Suprapubic skin (tissue), 4 donors: ENCODE data around the gene TBC1D19. TPM values are rescaled to one million over a fixed set of nuclear protein-coding genes. Genes with fewer than 3 reads are reported as not detected.

Experiments
- DNase-seq, 2 donors: peaks; one replicate each; pipeline ENCODE4 v3.0.0-alpha.2; 2019; ENCODE audit warnings: low spot score in 2 of 2
- H3K27ac ChIP-seq: fragments of 200-600 bp; sonication (generic); one replicate; pipeline ENCODE4 v1.5.1; 2019
- H3K27me3 ChIP-seq: fragments of 200-600 bp; sonication (generic); one replicate; pipeline ENCODE4 v1.5.1; 2019
- H3K36me3 ChIP-seq: fragments of 200-600 bp; sonication (generic); one replicate; pipeline ENCODE4 v1.5.1; 2019
- H3K4me1 ChIP-seq: fragments of 200-600 bp; sonication (generic); one replicate; pipeline ENCODE4 v1.5.1; 2019
- H3K4me3 ChIP-seq: fragments of 200-600 bp; sonication (generic); one replicate; pipeline ENCODE4 v1.5.1; 2019; ENCODE audit warnings: mild to moderate bottlenecking
- H3K9me3 ChIP-seq: fragments of 200-600 bp; sonication (generic); one replicate; pipeline ENCODE4 v1.5.1; 2019
- EP300 ChIP-seq: sonication (generic); formaldehyde crosslinking; IDR thresholded peaks from one replicate; pipeline ENCODE4 v1.6.1; 2017; ENCODE audit warnings: antibody characterized with exemption
- POLR2A ChIP-seq, 2 donors: fragments of 450-650 bp; IDR thresholded peaks; one replicate each; pipeline ENCODE4 v1.6.1; 2017; ENCODE audit warnings: antibody characterized with exemption in 2 of 2, mild to moderate bottlenecking in 2 of 2, moderate library complexity in 2 of 2
- POLR2AphosphoS5 ChIP-seq, 3 donors: sonication (generic); formaldehyde crosslinking; IDR thresholded peaks; one replicate each; pipeline ENCODE4 v1.6.1; 2017; ENCODE audit warnings: antibody characterized with exemption in 3 of 3
- WGBS: methylation state at CpG from one replicate; pipeline ENCODE4 v1.1.5; 2018; 5-methylcytosine and 5-hydroxymethylcytosine counted together
- total RNA-seq, 4 donors: library from RNA; depleted of rRNA; stranded (reverse); fragments of >200 nt; gene quantifications; one replicate each; pipeline ENCODE4 v1.1.0, GENCODE V29; 2016
- TF ChIP-seq, protein P1 (sequence below), 2 donors: fragments of 200-600 bp in 1 of 2; fragments of 450-650 bp in 1 of 2; sonication (generic) in 1 of 2; IDR thresholded peaks; one replicate each; pipeline ENCODE4 v1.5.1; 2016 to 2019; ENCODE audit warnings: antibody characterized with exemption in 2 of 2, mild to moderate bottlenecking in 1 of 2, moderate library complexity in 1 of 2

The TBC1D19 gene
- total RNA-seq, 4 donors from 2014 or later = 6.2 to 16.2 (median 11.9) TPM

DNA sequence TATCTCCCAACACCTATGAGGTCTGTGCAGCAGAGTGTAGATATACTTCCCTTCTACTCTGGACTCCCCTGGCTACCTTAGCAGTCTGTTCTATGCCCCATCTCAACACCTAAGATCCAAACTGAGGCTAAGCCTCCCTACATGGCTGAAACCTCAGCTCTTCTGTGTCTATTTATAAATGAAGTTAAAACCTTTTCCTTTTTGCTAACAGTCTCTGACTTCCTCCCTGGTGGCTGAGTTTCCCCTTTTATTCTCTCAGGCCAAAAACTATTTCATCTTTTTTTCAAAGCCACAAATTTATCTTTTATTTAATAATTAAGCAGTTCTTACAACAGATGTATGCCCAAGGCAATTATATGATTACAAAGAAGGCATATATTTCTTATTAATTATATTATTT lies 164.9 kb downstream of the TBC1D19 start:
- TF ChIP-seq, protein P1, sequence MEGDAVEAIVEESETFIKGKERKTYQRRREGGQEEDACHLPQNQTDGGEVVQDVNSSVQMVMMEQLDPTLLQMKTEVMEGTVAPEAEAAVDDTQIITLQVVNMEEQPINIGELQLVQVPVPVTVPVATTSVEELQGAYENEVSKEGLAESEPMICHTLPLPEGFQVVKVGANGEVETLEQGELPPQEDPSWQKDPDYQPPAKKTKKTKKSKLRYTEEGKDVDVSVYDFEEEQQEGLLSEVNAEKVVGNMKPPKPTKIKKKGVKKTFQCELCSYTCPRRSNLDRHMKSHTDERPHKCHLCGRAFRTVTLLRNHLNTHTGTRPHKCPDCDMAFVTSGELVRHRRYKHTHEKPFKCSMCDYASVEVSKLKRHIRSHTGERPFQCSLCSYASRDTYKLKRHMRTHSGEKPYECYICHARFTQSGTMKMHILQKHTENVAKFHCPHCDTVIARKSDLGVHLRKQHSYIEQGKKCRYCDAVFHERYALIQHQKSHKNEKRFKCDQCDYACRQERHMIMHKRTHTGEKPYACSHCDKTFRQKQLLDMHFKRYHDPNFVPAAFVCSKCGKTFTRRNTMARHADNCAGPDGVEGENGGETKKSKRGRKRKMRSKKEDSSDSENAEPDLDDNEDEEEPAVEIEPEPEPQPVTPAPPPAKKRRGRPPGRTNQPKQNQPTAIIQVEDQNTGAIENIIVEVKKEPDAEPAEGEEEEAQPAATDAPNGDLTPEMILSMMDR (IDR thresholded peaks at IDR 0.05) = no peak
- DNase-seq = no peak
- H3K9me3 ChIP-seq = no peaks in the 10 kb centered on the region
- H3K27me3 ChIP-seq = no peaks in the 10 kb centered on the region
- H3K36me3 ChIP-seq = peaks cover 5% of the 10 kb centered on the region
- no peak overlapping the region for H3K4me3 ChIP-seq
- peaks cover 7% of the 10 kb centered on the region for H3K4me1 ChIP-seq
- H3K27ac ChIP-seq = no peak overlapping the region

DNA sequence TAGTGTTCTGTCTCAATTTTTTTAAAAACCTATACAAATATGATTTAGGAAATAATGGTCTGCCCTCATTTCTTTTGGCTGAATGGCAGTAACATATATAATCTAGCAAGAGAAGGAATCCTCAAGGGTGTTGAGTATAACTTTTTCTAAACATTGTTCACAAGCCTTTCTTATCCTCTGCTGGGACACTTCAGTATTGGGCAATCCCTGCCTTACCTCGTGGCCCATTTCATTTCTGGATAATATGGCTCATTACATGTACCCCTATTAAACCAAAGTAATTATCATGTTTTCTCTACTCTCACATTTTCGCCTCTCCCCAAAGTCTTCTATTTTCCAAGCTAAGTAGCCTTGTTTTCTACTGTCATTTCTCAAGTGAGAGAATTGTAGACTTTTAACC lies 166.0 kb downstream of the TBC1D19 start:
- WGBS = 95% methylated on average over 2 of the region's 2 CpGs
- Histone ChIP-seq H3K36me3 (peaks cover 5% of the 10 kb centered on the region), H3K4me3 (no peak overlapping the region), H3K27me3 (no peaks in the 10 kb centered on the region), H3K4me1 (peaks cover 7% of the 10 kb centered on the region), H3K9me3 (no peaks in the 10 kb centered on the region), H3K27ac (no peak overlapping the region)
- DNase-seq = no peak
- TF ChIP-seq, protein P1 (IDR thresholded peaks at IDR 0.05) = no peak
- TF ChIP-seq POLR2A (IDR thresholded peaks at IDR 0.05) = no peak
- no peak for TF ChIP-seq EP300
- no peak for TF ChIP-seq POLR2AphosphoS5 (IDR thresholded peaks at IDR 0.05)

DNA sequence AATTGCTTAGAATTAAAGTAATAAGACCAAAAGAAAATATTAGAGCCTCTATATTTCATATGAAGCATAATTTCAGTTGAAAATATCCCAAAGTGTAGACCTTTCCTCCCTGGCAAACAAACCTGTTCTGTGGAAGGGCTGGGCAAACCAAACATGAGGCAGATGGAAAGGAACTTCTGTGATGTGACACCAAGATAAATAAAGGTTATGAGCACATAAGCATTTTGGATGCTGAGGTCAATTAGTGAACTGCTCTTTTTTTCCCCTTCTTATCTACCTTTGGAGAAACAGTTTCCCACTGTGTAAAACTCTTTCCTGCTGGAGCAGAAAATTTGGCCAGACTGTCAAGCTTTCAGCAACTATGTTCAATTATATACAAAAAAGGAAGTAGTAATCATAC lies 167.1 kb downstream of the TBC1D19 start:
- TF ChIP-seq EP300 = no peak
- TF ChIP-seq POLR2AphosphoS5 (IDR thresholded peaks at IDR 0.05) = no peak
- TF ChIP-seq, protein P1 (IDR thresholded peaks at IDR 0.05) = no peak
- no peak for TF ChIP-seq POLR2A (IDR thresholded peaks at IDR 0.05)
- Histone ChIP-seq H3K36me3 (peaks cover 5% of the 10 kb centered on the region), H3K4me1 (peaks cover 7% of the 10 kb centered on the region), H3K9me3 (no peaks in the 10 kb centered on the region), H3K27ac (no peak overlapping the region), H3K4me3 (no peak overlapping the region), H3K27me3 (no peaks in the 10 kb centered on the region)
- no peak for DNase-seq

DNA sequence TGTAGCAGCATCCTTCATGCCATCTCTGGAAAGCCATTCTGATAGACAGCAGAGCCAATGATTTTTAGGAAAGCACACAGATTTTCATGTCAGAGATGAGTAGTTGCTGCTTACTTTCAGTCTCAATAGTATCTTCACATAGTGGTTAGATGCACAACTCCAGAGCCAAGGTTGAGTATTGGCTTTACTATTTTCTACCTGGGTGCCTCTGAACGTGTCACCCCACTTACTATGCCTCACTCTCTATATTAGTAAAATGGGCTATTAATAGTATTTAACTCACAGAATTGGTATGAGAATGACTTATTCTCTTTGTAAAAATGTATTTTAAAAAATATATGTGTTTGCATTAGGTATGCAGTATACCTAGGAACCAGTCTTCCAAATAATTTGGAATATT lies 168.0 kb downstream of the TBC1D19 start:
- no peak overlapping the region for H3K27ac ChIP-seq
- 88% methylated on average over 1 of the region's 1 CpG for WGBS
- no peak for DNase-seq
- no peak overlapping the region for H3K4me3 ChIP-seq
- H3K4me1 ChIP-seq = peaks cover 7% of the 10 kb centered on the region
- H3K27me3 ChIP-seq = no peaks in the 10 kb centered on the region
- H3K9me3 ChIP-seq = no peaks in the 10 kb centered on the region
- TF ChIP-seq POLR2AphosphoS5 (IDR thresholded peaks at IDR 0.05) = no peak
- TF ChIP-seq EP300 = no peak
- H3K36me3 ChIP-seq = peaks cover 5% of the 10 kb centered on the region

DNA sequence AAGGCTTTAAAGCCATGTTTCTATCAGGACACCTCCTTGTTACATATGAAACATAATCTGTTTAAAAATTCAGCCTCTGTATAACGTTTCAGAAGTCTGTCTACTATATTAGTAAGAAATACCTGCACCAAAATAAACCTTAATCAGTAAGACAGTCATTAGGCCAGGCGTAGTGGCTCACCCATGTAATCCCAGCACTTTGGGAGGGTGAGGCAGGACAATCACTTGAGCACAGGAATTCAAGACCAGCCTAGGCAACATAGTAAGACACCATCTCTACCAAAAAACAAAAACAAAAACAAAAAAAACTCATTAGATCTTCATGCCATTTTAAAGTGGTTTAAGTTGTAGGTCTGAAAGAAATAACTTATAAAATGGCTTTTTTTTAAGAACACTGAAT lies 169.3 kb downstream of the TBC1D19 start:
- H3K9me3 ChIP-seq = no peaks in the 10 kb centered on the region
- no peak overlapping the region for H3K4me3 ChIP-seq
- H3K4me1 ChIP-seq = peaks cover 7% of the 10 kb centered on the region
- no peak for DNase-seq
- no peak overlapping the region for H3K27ac ChIP-seq
- peaks cover 5% of the 10 kb centered on the region for H3K36me3 ChIP-seq
- TF ChIP-seq EP300 (no peak), POLR2AphosphoS5 (IDR thresholded peaks at IDR 0.05) (no peak), POLR2A (IDR thresholded peaks at IDR 0.05) (no peak)
- TF ChIP-seq, protein P1 (IDR thresholded peaks at IDR 0.05) = no peak
- H3K27me3 ChIP-seq = no peaks in the 10 kb centered on the region
- WGBS = 93% methylated on average over 2 of the region's 2 CpGs

DNA sequence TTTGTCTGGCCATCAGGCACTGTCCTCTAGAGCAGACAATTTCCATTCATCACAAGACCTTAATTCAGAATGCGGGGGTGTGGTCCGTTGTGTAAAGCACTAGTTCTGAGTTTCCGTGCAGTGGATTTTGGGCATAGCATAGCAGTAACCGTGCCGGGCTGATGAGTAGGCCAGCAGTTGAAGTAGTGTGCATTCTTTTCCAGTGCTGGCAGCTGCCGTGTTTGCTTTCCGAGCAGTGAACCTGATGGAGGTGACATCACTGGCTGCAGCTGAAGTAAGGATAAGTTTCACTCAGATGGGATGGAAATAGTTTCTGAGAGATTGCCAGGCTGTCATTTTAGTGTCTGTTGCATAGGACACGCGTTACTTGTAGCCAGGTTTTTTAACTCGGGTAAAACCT lies 169.7 kb downstream of the TBC1D19 start:
- Histone ChIP-seq H3K27ac (no peak overlapping the region), H3K9me3 (no peaks in the 10 kb centered on the region), H3K4me1 (peaks cover 7% of the 10 kb centered on the region), H3K27me3 (no peaks in the 10 kb centered on the region), H3K4me3 (no peak overlapping the region), H3K36me3 (peaks cover 8% of the 10 kb centered on the region)
- 86% methylated on average over 10 of the region's 10 CpGs for WGBS
- no peak for DNase-seq
- TF ChIP-seq POLR2A (IDR thresholded peaks at IDR 0.05) (no peak), EP300 (no peak), POLR2AphosphoS5 (IDR thresholded peaks at IDR 0.05) (no peak)
- TF ChIP-seq, protein P1 (IDR thresholded peaks at IDR 0.05) = no peak
